Hepatic stellate cell (primary cell): ENCODE data around the gene ERP44.
"Not testable (repeated sequence)": the region's sequence is repeated elsewhere in the genome, so short reads cannot be mapped to it uniquely, and the experiment has no call there.

ENCODE experiments used
- DNase-seq: peaks from one replicate; pipeline ENCODE4 v3.0.0; 2011; ENCODE audit warnings: low spot score

ERP44 gene

GRCh38 chr9:100011062-100011681 is 87.6 kb downstream of the ERP44 start:
- peak; percentile 12 for DNase-seq

- DNase-seq: no peak
Observed at GRCh38 chr9:99999797-100000196, 99.0 kb downstream of the ERP44 start.

GRCh38 chr9:99998866-99999265 is 99.9 kb downstream of the ERP44 start:
- no peak for DNase-seq

GRCh38 chr9:99998266-99998665 is 100.5 kb downstream of the ERP44 start:
- DNase-seq: no peak

GRCh38 chr9:99990508-99990907 is 108.3 kb downstream of the ERP44 start:
- DNase-seq: not testable (repeated sequence)

GRCh38 chr9:99986642-99987041 is 112.2 kb downstream of the ERP44 start:
- no peak for DNase-seq

- no peak for DNase-seq
Observed at GRCh38 chr9:99980598-99980997, 118.2 kb downstream of the ERP44 start.

- DNase-seq: no peak
Observed at GRCh38 chr9:99978221-99978620, 120.6 kb downstream of the ERP44 start.

- DNase-seq: no peak
Observed at GRCh38 chr9:99977033-99977792, 121.6 kb downstream of the ERP44 start.

- no peak for DNase-seq
Observed at GRCh38 chr9:99973455-99973854, 125.3 kb downstream of the ERP44 start.

- no peak for DNase-seq
Observed at GRCh38 chr9:99971410-99971809, 127.4 kb downstream of the ERP44 start.

- no peak for DNase-seq
Observed at GRCh38 chr9:99970481-99970880, 128.3 kb downstream of the ERP44 start.

- no peak for DNase-seq
Observed at GRCh38 chr9:99967457-99967856, 131.3 kb downstream of the ERP44 start.

GRCh38 chr9:99966716-99967115 is 132.1 kb downstream of the ERP44 start:
- no peak for DNase-seq

- DNase-seq: no peak
Observed at GRCh38 chr9:99966001-99966400, 132.8 kb downstream of the ERP44 start.

- DNase-seq: no peak
Observed at GRCh38 chr9:99964336-99964735, 134.5 kb downstream of the ERP44 start.

- no peak for DNase-seq
Observed at GRCh38 chr9:99962680-99963261, 136.0 kb downstream of the ERP44 start.

- no peak for DNase-seq
Observed at GRCh38 chr9:99955606-99956005, 143.2 kb downstream of the ERP44 start.

GRCh38 chr9:99954819-99955218 is 144.0 kb downstream of the ERP44 start:
- DNase-seq: no peak

- no peak for DNase-seq
Observed at GRCh38 chr9:99953861-99954507, 144.8 kb downstream of the ERP44 start.

- DNase-seq: no peak
Observed at GRCh38 chr9:99948896-99949295, 149.9 kb downstream of the ERP44 start.

GRCh38 chr9:99948482-99948881 is 150.3 kb downstream of the ERP44 start:
- DNase-seq: no peak

- DNase-seq: no peak
Observed at GRCh38 chr9:99947395-99947794, 151.4 kb downstream of the ERP44 start.
